ENCODE results near the gene ING3. TPM values are rescaled to one million over a fixed set of nuclear protein-coding genes. Genes with fewer than 3 reads are reported as not detected.
A peak's percentile ranks its signal among the peaks of the same experiment; 100 is the strongest.

ING3 gene
- total and polyA plus RNA-seq, 9 of the 15 experiments (the other 6 are each of a cell fraction or from before 2014, with no cell fraction given) = 22.8 to 233 (median 50.4) TPM

DNA sequence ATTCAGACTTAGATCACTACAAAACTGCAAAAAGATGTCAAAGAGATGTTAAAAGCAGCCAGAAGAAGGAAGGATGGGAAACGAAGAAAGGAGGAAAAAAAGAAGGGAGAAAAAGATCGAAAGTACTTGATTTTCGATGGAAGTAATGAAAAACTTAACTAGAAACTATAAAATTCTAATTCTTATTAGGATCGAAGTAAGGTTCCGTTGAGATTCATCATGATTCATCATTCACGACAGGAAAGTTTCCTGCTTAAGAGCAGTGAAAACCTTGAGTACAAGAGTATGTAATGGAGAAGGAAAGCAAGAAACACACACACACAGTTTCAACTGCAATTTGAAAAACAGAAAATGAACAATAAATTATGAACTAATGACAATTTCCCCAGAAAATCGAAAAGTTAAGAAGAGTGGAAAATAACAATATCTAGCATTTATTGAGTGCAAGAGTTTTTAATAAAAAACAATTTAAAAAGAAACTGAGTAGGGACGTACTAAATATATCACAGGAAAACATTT, 1.1 kb upstream of the ING3 start (continued):
- TF ChIP-seq SAP30 (IDR thresholded peaks at IDR 0.05; ENCODE audit: borderline replicate concordance, insufficient read depth, low read depth, low read length, poor library complexity, severe bottlenecking) (no peak), DNMT1 (IDR thresholded peaks at IDR 0.05) (0 out of 2 replicates have a peak, but pooled peaks have one; percentile 41), CTCFL (IDR thresholded peaks at IDR 0.05; ENCODE audit: borderline replicate concordance, insufficient read depth, low read depth, low read length, poor library complexity, severe bottlenecking) (no peak), ZBTB26 (CRISPR knock-in tag; IDR thresholded peaks at IDR 0.05) (peak; percentile 29; the same call in 1 of the 2 replicates), ZNF175 (CRISPR knock-in tag; IDR thresholded peaks at IDR 0.05; ENCODE audit: low read depth) (no peak), ASH1L (IDR thresholded peaks at IDR 0.05; ENCODE audit: borderline replicate concordance, low read depth, partially characterized antibody) (peak; percentile 21), KLF1 (tag; IDR thresholded peaks at IDR 0.05) (no peak), RHOXF2B (CRISPR knock-in tag; conservative IDR thresholded peaks at IDR 0.05) (no peak), NUFIP1 (IDR thresholded peaks at IDR 0.05; ENCODE audit: partially characterized antibody) (peak; percentile 56), FOXA3 (CRISPR knock-in tag; conservative IDR thresholded peaks at IDR 0.05 in 1 of 2, IDR thresholded peaks at IDR 0.05 in 1 of 2) (no peak), PCBP2 (IDR thresholded peaks at IDR 0.05; ENCODE audit: low read depth, low read length, poor library complexity, severe bottlenecking) (no peak), JUN (IDR thresholded peaks at IDR 0.05; ENCODE audit: borderline replicate concordance, low read depth, low read length) (0 out of 2 replicates have a peak, but pooled peaks have one; percentile 10), JUN (CRISPR knock-in tag; IDR thresholded peaks at IDR 0.05; ENCODE audit: borderline replicate concordance) (no peak), PBX2 (CRISPR knock-in tag; IDR thresholded peaks at IDR 0.05; ENCODE audit: low read depth) (no peak), PBX2 (tag; conservative IDR thresholded peaks at IDR 0.05; ENCODE audit: low read depth) (peak; percentile 26; the same call in 1 of the 2 replicates)
- TF ChIP-seq, protein P1, sequence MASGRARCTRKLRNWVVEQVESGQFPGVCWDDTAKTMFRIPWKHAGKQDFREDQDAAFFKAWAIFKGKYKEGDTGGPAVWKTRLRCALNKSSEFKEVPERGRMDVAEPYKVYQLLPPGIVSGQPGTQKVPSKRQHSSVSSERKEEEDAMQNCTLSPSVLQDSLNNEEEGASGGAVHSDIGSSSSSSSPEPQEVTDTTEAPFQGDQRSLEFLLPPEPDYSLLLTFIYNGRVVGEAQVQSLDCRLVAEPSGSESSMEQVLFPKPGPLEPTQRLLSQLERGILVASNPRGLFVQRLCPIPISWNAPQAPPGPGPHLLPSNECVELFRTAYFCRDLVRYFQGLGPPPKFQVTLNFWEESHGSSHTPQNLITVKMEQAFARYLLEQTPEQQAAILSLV (tag; IDR thresholded peaks at IDR 0.05) = no peak
